Type B pancreatic cell (in vitro differentiated cells): ENCODE data around the gene PRKCB. TPM values are rescaled to one million over a fixed set of nuclear protein-coding genes. Genes with fewer than 3 reads are reported as not detected.

Source experiments
- DNase-seq: peaks from one replicate; pipeline ENCODE4 v3.0.0; 2021; ENCODE audit warnings: mixed read lengths; ENCODE audit not compliant: unreplicated experiment; ENCODE audit errors: extremely low spot score
- H3K27ac Mint-ChIP-seq: 2 replicates; pipeline ENCODE4 v1.8.0; 2021; ENCODE audit warnings: mild to moderate bottlenecking, mixed read lengths
- H3K27me3 Mint-ChIP-seq: 2 replicates; pipeline ENCODE4 v1.8.0; 2021; ENCODE audit warnings: mixed read lengths
- H3K36me3 Mint-ChIP-seq: 2 replicates; pipeline ENCODE4 v1.8.0; 2021; ENCODE audit warnings: mixed read lengths
- H3K4me1 Mint-ChIP-seq: one replicate; pipeline ENCODE4 v1.8.0; 2021; ENCODE audit warnings: mixed read lengths; ENCODE audit not compliant: unreplicated experiment
- H3K4me3 Mint-ChIP-seq: 2 replicates; pipeline ENCODE4 v1.8.0; 2021; ENCODE audit warnings: mild to moderate bottlenecking, mixed read lengths
- H3K9me3 Mint-ChIP-seq: 2 replicates; pipeline ENCODE4 v1.8.0; 2021; ENCODE audit warnings: mixed read lengths
- total RNA-seq: library from RNA; stranded (reverse); gene quantifications from 2 replicates; pipeline ENCODE4 v1.2.1, GENCODE V29; 2021; ENCODE audit warnings: low replicate concordance
- TF ChIP-seq, protein P1 (sequence below): fragments of 200-600 bp; sonication (generic); conservative IDR thresholded peaks from 2 replicates; pipeline ENCODE4 v1.5.0; 2021; ENCODE audit warnings: antibody characterized with exemption, mild to moderate bottlenecking

The PRKCB gene
- total RNA-seq, 1 donor from 2014 or later, result 10.2 TPM

GRCh38 chr16:23801378-23801777 is 34.4 kb upstream of the PRKCB start:
- TF ChIP-seq, protein P1, sequence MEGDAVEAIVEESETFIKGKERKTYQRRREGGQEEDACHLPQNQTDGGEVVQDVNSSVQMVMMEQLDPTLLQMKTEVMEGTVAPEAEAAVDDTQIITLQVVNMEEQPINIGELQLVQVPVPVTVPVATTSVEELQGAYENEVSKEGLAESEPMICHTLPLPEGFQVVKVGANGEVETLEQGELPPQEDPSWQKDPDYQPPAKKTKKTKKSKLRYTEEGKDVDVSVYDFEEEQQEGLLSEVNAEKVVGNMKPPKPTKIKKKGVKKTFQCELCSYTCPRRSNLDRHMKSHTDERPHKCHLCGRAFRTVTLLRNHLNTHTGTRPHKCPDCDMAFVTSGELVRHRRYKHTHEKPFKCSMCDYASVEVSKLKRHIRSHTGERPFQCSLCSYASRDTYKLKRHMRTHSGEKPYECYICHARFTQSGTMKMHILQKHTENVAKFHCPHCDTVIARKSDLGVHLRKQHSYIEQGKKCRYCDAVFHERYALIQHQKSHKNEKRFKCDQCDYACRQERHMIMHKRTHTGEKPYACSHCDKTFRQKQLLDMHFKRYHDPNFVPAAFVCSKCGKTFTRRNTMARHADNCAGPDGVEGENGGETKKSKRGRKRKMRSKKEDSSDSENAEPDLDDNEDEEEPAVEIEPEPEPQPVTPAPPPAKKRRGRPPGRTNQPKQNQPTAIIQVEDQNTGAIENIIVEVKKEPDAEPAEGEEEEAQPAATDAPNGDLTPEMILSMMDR, result peak; percentile 76
- H3K27me3 Mint-ChIP-seq, result peaks cover 9% of the 10 kb centered on the region
- no peaks in the 10 kb centered on the region for H3K4me1 Mint-ChIP-seq
- H3K9me3 Mint-ChIP-seq, result no peaks in the 10 kb centered on the region
- no peaks in the 10 kb centered on the region for H3K36me3 Mint-ChIP-seq
- no peak overlapping the region for H3K27ac Mint-ChIP-seq
- peak; percentile 75 for DNase-seq
- no peak overlapping the region for H3K4me3 Mint-ChIP-seq

GRCh38 chr16:23802776-23803175 is 33.0 kb upstream of the PRKCB start:
- H3K9me3 Mint-ChIP-seq, result no peaks in the 10 kb centered on the region
- no peaks in the 10 kb centered on the region for H3K4me1 Mint-ChIP-seq
- peaks cover 14% of the 10 kb centered on the region for H3K27me3 Mint-ChIP-seq
- no peak for DNase-seq
- TF ChIP-seq, protein P1, result no peak
- H3K36me3 Mint-ChIP-seq, result no peaks in the 10 kb centered on the region
- no peak overlapping the region for H3K4me3 Mint-ChIP-seq
- H3K27ac Mint-ChIP-seq, result no peak overlapping the region

GRCh38 chr16:23803591-23804123 is 32.1 kb upstream of the PRKCB start:
- no peak overlapping the region for H3K4me3 Mint-ChIP-seq
- H3K36me3 Mint-ChIP-seq, result no peaks in the 10 kb centered on the region
- TF ChIP-seq, protein P1, result peak; percentile 65
- DNase-seq, result no peak
- H3K9me3 Mint-ChIP-seq, result no peaks in the 10 kb centered on the region
- peaks cover 14% of the 10 kb centered on the region for H3K27me3 Mint-ChIP-seq
- no peaks in the 10 kb centered on the region for H3K4me1 Mint-ChIP-seq
- H3K27ac Mint-ChIP-seq, result no peak overlapping the region

GRCh38 chr16:23807028-23807427 is 28.8 kb upstream of the PRKCB start:
- no peak overlapping the region for H3K4me3 Mint-ChIP-seq
- peaks cover 28% of the 10 kb centered on the region for H3K27me3 Mint-ChIP-seq
- H3K27ac Mint-ChIP-seq, result no peak overlapping the region
- H3K9me3 Mint-ChIP-seq, result no peaks in the 10 kb centered on the region
- TF ChIP-seq, protein P1, result no peak
- DNase-seq, result no peak
- H3K36me3 Mint-ChIP-seq, result no peaks in the 10 kb centered on the region
- no peaks in the 10 kb centered on the region for H3K4me1 Mint-ChIP-seq

DNA sequence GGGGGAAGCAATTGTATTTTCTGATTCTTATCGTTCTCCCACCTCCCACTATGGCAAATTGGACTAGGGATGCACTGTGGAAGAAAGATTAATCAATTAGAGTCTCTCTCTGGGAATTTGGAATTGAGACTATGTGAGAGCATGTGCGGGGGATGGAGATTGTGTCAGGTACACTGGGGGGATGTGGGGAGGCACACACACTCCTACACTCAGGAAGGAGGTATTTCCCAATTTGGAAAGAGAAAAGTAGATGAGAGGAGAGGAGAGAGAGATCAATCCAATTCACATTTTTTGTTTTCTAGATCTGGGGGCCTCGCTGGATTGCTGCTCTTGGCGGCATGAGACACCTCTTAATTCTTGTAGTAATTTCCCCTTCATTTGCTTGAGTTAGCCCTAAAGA is 14.3 kb upstream of the PRKCB start:
- no peaks in the 10 kb centered on the region for H3K9me3 Mint-ChIP-seq
- H3K4me3 Mint-ChIP-seq, result no peak overlapping the region
- no peaks in the 10 kb centered on the region for H3K36me3 Mint-ChIP-seq
- DNase-seq, result no peak
- no peak overlapping the region for H3K27ac Mint-ChIP-seq
- TF ChIP-seq, protein P1, result no peak
- no peaks in the 10 kb centered on the region for H3K4me1 Mint-ChIP-seq
- H3K27me3 Mint-ChIP-seq, result peaks cover 32% of the 10 kb centered on the region
